Activated CD8-positive, alpha-beta T cell treated with anti-CD3 and anti-CD28 coated beads, Interleukin-2, amount 10 ng/mL, durations not matched to agents 7 days and 5 days (primary cell): Measurements from ENCODE around the gene FBL. TPM values are rescaled to one million over a fixed set of nuclear protein-coding genes. Genes with fewer than 3 reads are reported as not detected.
"Not testable (repeated sequence)": the region's sequence is repeated elsewhere in the genome, so short reads cannot be mapped to it uniquely, and the experiment has no call there.

Source experiments
- ATAC-seq: fragments of 150-1000 bp; cut with Tn5 transposase; one replicate; pipeline ENCODE4 v1.10.0; 2021; ENCODE audit warnings: moderate library complexity
- CTCF ChIA-PET: fragments of 350-600 bp; sonication (Branson Sonifier 250); formaldehyde crosslinking; loops from one replicate; lab custom pipeline; 2021; ENCODE audit warnings: antibody characterized with exemption; lab: Charles Lee
- POLR2A ChIA-PET: fragments of 350-600 bp; sonication (Branson Sonifier 250); formaldehyde crosslinking; loops from one replicate; lab custom pipeline; 2021; ENCODE audit warnings: antibody characterized with exemption; lab: Charles Lee
- DNase-seq: peaks from one replicate; pipeline ENCODE4 v3.0.0-alpha.2; 2020
- H3K27ac Mint-ChIP-seq: one replicate; pipeline ENCODE4 v1.8.0; 2021; ENCODE audit warnings: mild to moderate bottlenecking, mixed read lengths
- H3K27me3 Mint-ChIP-seq: one replicate; pipeline ENCODE4 v1.8.0; 2021; ENCODE audit warnings: low read depth, mixed read lengths
- H3K36me3 Mint-ChIP-seq: one replicate; pipeline ENCODE4 v1.8.0; 2021; ENCODE audit warnings: low read depth, mixed read lengths
- H3K4me1 Mint-ChIP-seq: one replicate; pipeline ENCODE4 v1.8.0; 2021; ENCODE audit warnings: low read depth, mixed read lengths
- H3K4me3 Mint-ChIP-seq: one replicate; pipeline ENCODE4 v1.8.0; 2021; ENCODE audit warnings: mild to moderate bottlenecking, mixed read lengths
- H3K9me3 Mint-ChIP-seq: one replicate; pipeline ENCODE4 v1.8.0; 2022; ENCODE audit warnings: mixed read lengths; ENCODE audit not compliant: insufficient read depth
- total RNA-seq, 2 experiments: library from RNA; stranded (reverse); gene quantifications; one replicate each; pipeline ENCODE4 v1.2.3, GENCODE V29; 2021

Gene FBL
- total RNA-seq, 2 experiments from 2014 or later = 385 to 399 TPM

GRCh38 chr19:39819786-39820185 lies 26.4 kb downstream of the FBL start:
- POLR2A ChIA-PET = interaction anchor here (1.1 kb wide), 1 partner anchor 14 kb away, joined by 3 read pairs; the partner anchor contains the start of gene DYRK1B
- Mint-ChIP-seq H3K27me3 (no peaks in the 10 kb centered on the region), H3K4me3 (no peak overlapping the region), H3K27ac (no peak overlapping the region), H3K4me1 (peaks cover 2% of the 10 kb centered on the region), H3K9me3 (no peaks in the 10 kb centered on the region), H3K36me3 (peaks cover 1% of the 10 kb centered on the region)
- CTCF ChIA-PET = interaction anchor here (1.9 to 3.5 kb wide), 3 partner anchors 24 to 27 kb away, joined by 5 to 16 read pairs (median 15); no protein-coding TSS in a partner anchor
- no peak for ATAC-seq
- DNase-seq = no peak

- ATAC-seq = no peak
- ChIA-PET POLR2A (no interaction called here), CTCF (interaction anchor here (0.9 to 1.9 kb wide), 3 partner anchors 15 to 26 kb away, joined by 3 to 5 read pairs (median 4); partner anchors contain the start of gene DYRK1B)
- DNase-seq = no peak
- Mint-ChIP-seq H3K4me3 (no peak overlapping the region), H3K27ac (no peak overlapping the region), H3K9me3 (no peaks in the 10 kb centered on the region), H3K27me3 (no peaks in the 10 kb centered on the region), H3K36me3 (peaks cover 1% of the 10 kb centered on the region), H3K4me1 (peaks cover 2% of the 10 kb centered on the region)
Observed at GRCh38 chr19:39818626-39819097, 27.5 kb downstream of the FBL start.

GRCh38 chr19:39817888-39818561 lies 28.2 kb downstream of the FBL start:
- POLR2A ChIA-PET = no interaction called here
- H3K36me3 Mint-ChIP-seq = peaks cover 1% of the 10 kb centered on the region
- DNase-seq (no peak), ATAC-seq (no peak)
- no peaks in the 10 kb centered on the region for H3K27me3 Mint-ChIP-seq
- no peaks in the 10 kb centered on the region for H3K9me3 Mint-ChIP-seq
- no peak overlapping the region for H3K4me3 Mint-ChIP-seq
- H3K4me1 Mint-ChIP-seq = peaks cover 2% of the 10 kb centered on the region
- CTCF ChIA-PET = interaction anchor here (0.9 to 1.9 kb wide), 3 partner anchors 16 to 26 kb away, joined by 3 to 5 read pairs (median 4); partner anchors contain the start of gene DYRK1B
- no peak overlapping the region for H3K27ac Mint-ChIP-seq

- POLR2A ChIA-PET = no interaction called here
Observed at GRCh38 chr19:39816287-39817048, 29.7 kb downstream of the FBL start.

GRCh38 chr19:39814595-39814994 lies 31.6 kb downstream of the FBL start:
- DNase-seq (no peak), ATAC-seq (no peak)
- ChIA-PET POLR2A (no interaction called here), CTCF (interaction anchor here (2.4 kb wide), 1 partner anchor 30 kb away, joined by 18 read pairs; no protein-coding TSS in a partner anchor)
- no peaks in the 10 kb centered on the region for H3K27me3 Mint-ChIP-seq
- no peak overlapping the region for H3K27ac Mint-ChIP-seq
- H3K4me3 Mint-ChIP-seq = no peak overlapping the region
- H3K9me3 Mint-ChIP-seq = no peaks in the 10 kb centered on the region
- H3K36me3 Mint-ChIP-seq = no peaks in the 10 kb centered on the region
- H3K4me1 Mint-ChIP-seq = peaks cover 2% of the 10 kb centered on the region

More at GRCh38 chr19:39816287-39817048, 29.7 kb downstream of the FBL start:
- CTCF ChIA-PET = interaction anchor here (2.4 kb wide), 1 partner anchor 28 kb away, joined by 18 read pairs; no protein-coding TSS in a partner anchor
- Mint-ChIP-seq H3K27me3 (no peaks in the 10 kb centered on the region), H3K4me3 (no peak overlapping the region), H3K36me3 (peaks cover 1% of the 10 kb centered on the region), H3K27ac (no peak overlapping the region), H3K4me1 (peaks cover 2% of the 10 kb centered on the region), H3K9me3 (no peaks in the 10 kb centered on the region)
- ATAC-seq = no peak
- no peak for DNase-seq

- POLR2A ChIA-PET, H3K36me3 Mint-ChIP-seq, H3K27me3 Mint-ChIP-seq, ATAC-seq, DNase-seq, H3K4me1 Mint-ChIP-seq, H3K27ac Mint-ChIP-seq, H3K9me3 Mint-ChIP-seq, H3K4me3 Mint-ChIP-seq: not testable (repeated sequence)
- CTCF ChIA-PET = interaction anchor here (2.4 kb wide), 1 partner anchor 30 kb away, joined by 18 read pairs; no protein-coding TSS in a partner anchor
Observed at GRCh38 chr19:39814111-39814510, 32.1 kb downstream of the FBL start.

- Mint-ChIP-seq H3K4me1 (peaks cover 2% of the 10 kb centered on the region), H3K27ac (no peak overlapping the region), H3K9me3 (peaks cover 3% of the 10 kb centered on the region), H3K27me3 (no peaks in the 10 kb centered on the region), H3K4me3 (no peak overlapping the region), H3K36me3 (no peaks in the 10 kb centered on the region)
- ChIA-PET POLR2A (no interaction called here), CTCF (interaction anchor here (0.7 to 2.4 kb wide), 3 partner anchors 17 to 46 kb away, joined by 3 to 18 read pairs (median 3); no protein-coding TSS in a partner anchor)
- ATAC-seq (no peak), DNase-seq (no peak)
Observed at GRCh38 chr19:39813264-39813993, 32.8 kb downstream of the FBL start.

GRCh38 chr19:39811064-39811463 lies 35.1 kb downstream of the FBL start:
- DNase-seq (no peak), ATAC-seq (no peak)
- no peaks in the 10 kb centered on the region for H3K4me1 Mint-ChIP-seq
- H3K27ac Mint-ChIP-seq = no peak overlapping the region
- ChIA-PET CTCF (no interaction called here), POLR2A (no interaction called here)
- no peak overlapping the region for H3K4me3 Mint-ChIP-seq
- no peaks in the 10 kb centered on the region for H3K36me3 Mint-ChIP-seq
- peaks cover 3% of the 10 kb centered on the region for H3K9me3 Mint-ChIP-seq
- no peaks in the 10 kb centered on the region for H3K27me3 Mint-ChIP-seq

GRCh38 chr19:39810424-39810823 lies 35.8 kb downstream of the FBL start:
- H3K27me3 Mint-ChIP-seq = no peaks in the 10 kb centered on the region
- H3K4me1 Mint-ChIP-seq = no peaks in the 10 kb centered on the region
- ATAC-seq (no peak), DNase-seq (no peak)
- no peaks in the 10 kb centered on the region for H3K36me3 Mint-ChIP-seq
- ChIA-PET CTCF (interaction anchor here (2.0 kb wide), 1 partner anchor 33 kb away, joined by 7 read pairs; no protein-coding TSS in a partner anchor), POLR2A (no interaction called here)
- H3K4me3 Mint-ChIP-seq = no peak overlapping the region
- no peak overlapping the region for H3K27ac Mint-ChIP-seq
- peaks cover 3% of the 10 kb centered on the region for H3K9me3 Mint-ChIP-seq

- Mint-ChIP-seq H3K36me3 (no peaks in the 10 kb centered on the region), H3K9me3 (peaks cover 3% of the 10 kb centered on the region), H3K27me3 (no peaks in the 10 kb centered on the region), H3K27ac (no peak overlapping the region), H3K4me1 (no peaks in the 10 kb centered on the region), H3K4me3 (no peak overlapping the region)
- DNase-seq = no peak
- ChIA-PET POLR2A (interaction anchor here (0.6 kb wide), 1 partner anchor 11 kb away, joined by 3 read pairs; no protein-coding TSS in a partner anchor), CTCF (interaction anchor here (2.0 kb wide), 2 partner anchors 17 to 34 kb away, joined by 7 read pairs; no protein-coding TSS in a partner anchor)
- no peak for ATAC-seq
Observed at GRCh38 chr19:39809368-39809767, 36.8 kb downstream of the FBL start.

GRCh38 chr19:39808688-39809087 lies 37.5 kb downstream of the FBL start:
- ChIA-PET POLR2A (interaction anchor here (0.6 kb wide), 1 partner anchor 12 kb away, joined by 3 read pairs; no protein-coding TSS in a partner anchor), CTCF (interaction anchor here (2.0 kb wide), 2 partner anchors 16 to 35 kb away, joined by 7 read pairs; no protein-coding TSS in a partner anchor)
- H3K4me1 Mint-ChIP-seq, DNase-seq, H3K27ac Mint-ChIP-seq, H3K4me3 Mint-ChIP-seq, H3K36me3 Mint-ChIP-seq, H3K27me3 Mint-ChIP-seq, H3K9me3 Mint-ChIP-seq, ATAC-seq: not testable (repeated sequence)
